Activated gamma-delta T cell treated with anti-CD3 and anti-CD28 coated beads, Interleukin-2, amount 50 U/mL, for 16 hours (primary cell): ENCODE results near the gene PCYT1A.
"Not testable (repeated sequence)": the region's sequence is repeated elsewhere in the genome, so short reads cannot be mapped to it uniquely, and the experiment has no call there.

Source experiments
- DNase-seq: peaks from one replicate; pipeline ENCODE4 v3.0.0-alpha.2; 2020; ENCODE audit warnings: low read depth

PCYT1A gene

GRCh38 chr3:196287090-196287439, 461 bp downstream of the PCYT1A start:
- no peak for DNase-seq

GRCh38 chr3:196284396-196284795, 3.1 kb downstream of the PCYT1A start:
- no peak for DNase-seq

- DNase-seq: no peak
These were observed 5.6 kb downstream of the PCYT1A start for GRCh38 chr3:196281962-196282361.

GRCh38 chr3:196280689-196281440, 6.7 kb downstream of the PCYT1A start:
- DNase-seq: no peak

GRCh38 chr3:196275126-196275525, 12.4 kb downstream of the PCYT1A start:
- DNase-seq: no peak

- peak; percentile 51 for DNase-seq
These were observed 12.9 kb downstream of the PCYT1A start for GRCh38 chr3:196274585-196274984.

GRCh38 chr3:196273655-196274054, 13.9 kb downstream of the PCYT1A start:
- no peak for DNase-seq

- DNase-seq: no peak
These were observed 14.7 kb downstream of the PCYT1A start for GRCh38 chr3:196272826-196273225.

GRCh38 chr3:196270499-196270898, 17.0 kb downstream of the PCYT1A start:
- DNase-seq: no peak

- DNase-seq: no peak
These were observed 19.0 kb downstream of the PCYT1A start for GRCh38 chr3:196268284-196269163.

GRCh38 chr3:196263819-196264218, 23.7 kb downstream of the PCYT1A start:
- no peak for DNase-seq

GRCh38 chr3:196260784-196261183, 26.7 kb downstream of the PCYT1A start:
- no peak for DNase-seq

- no peak for DNase-seq
These were observed 31.8 kb downstream of the PCYT1A start for GRCh38 chr3:196255776-196256175.

GRCh38 chr3:196254376-196255283, 32.9 kb downstream of the PCYT1A start:
- DNase-seq: no peak

GRCh38 chr3:196251918-196252317, 35.6 kb downstream of the PCYT1A start:
- DNase-seq: no peak

GRCh38 chr3:196246612-196247308, 40.8 kb downstream of the PCYT1A start:
- no peak for DNase-seq

- not testable (repeated sequence) for DNase-seq
These were observed 43.4 kb downstream of the PCYT1A start for GRCh38 chr3:196244166-196244565.

- no peak for DNase-seq
These were observed 45.8 kb downstream of the PCYT1A start for GRCh38 chr3:196241704-196242103.

GRCh38 chr3:196240424-196240823, 47.1 kb downstream of the PCYT1A start:
- DNase-seq: no peak

- no peak for DNase-seq
These were observed 48.6 kb downstream of the PCYT1A start for GRCh38 chr3:196238612-196239560.
